Astrocyte of the spinal cord (primary cell): ENCODE measurements around the gene CLCN1.
A peak's percentile ranks its signal among the peaks of the same experiment; 100 is the strongest.

Experiments
- DNase-seq: peaks from one replicate; pipeline ENCODE4 v3.0.0; 2011; ENCODE audit warnings: low read depth, low spot score
- H3K4me3 ChIP-seq: 2 replicates; pipeline ENCODE4 v1.5.1; 2011; ENCODE audit warnings: low read depth, mild to moderate bottlenecking, low read length, moderate library complexity
- in situ Hi-C: cut with HindIII; loops from 2 replicates; pipeline ENCODE4 v1.10.0; 2017; ENCODE audit warnings: low sequenced_read_pairs
- TF ChIP-seq, protein P1 (sequence below): IDR thresholded peaks from 2 replicates; pipeline ENCODE4 v1.5.1; 2012; ENCODE audit warnings: low read depth, mild to moderate bottlenecking, low read length, inconsistent platforms

CLCN1 gene

DNA sequence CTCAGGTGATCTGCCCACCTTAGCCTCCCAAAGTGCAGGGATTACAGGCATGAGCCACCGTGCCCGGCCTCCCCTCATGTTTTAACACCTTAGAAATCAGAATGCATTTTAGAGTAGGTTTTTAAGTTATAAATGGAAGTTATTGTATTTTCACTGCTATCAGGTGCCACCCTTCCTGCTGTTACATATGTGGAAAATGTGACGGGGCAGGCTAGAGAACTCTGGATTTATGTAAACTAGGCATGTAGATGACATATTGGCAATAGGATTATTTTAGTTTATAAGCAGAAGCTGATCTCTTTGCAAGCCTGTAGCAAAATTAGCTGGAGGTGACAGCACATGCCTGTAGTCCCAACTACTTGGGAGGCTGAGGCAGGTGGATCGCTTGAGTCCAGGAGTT is 25.6 kb upstream of the CLCN1 start:
- no peak overlapping the region for H3K4me3 ChIP-seq
- in situ Hi-C loops: no loop called here
- no peak for DNase-seq

GRCh38 chr7:143292876-143293275 is 23.0 kb upstream of the CLCN1 start:
- DNase-seq: no peak
- TF ChIP-seq, protein P1, sequence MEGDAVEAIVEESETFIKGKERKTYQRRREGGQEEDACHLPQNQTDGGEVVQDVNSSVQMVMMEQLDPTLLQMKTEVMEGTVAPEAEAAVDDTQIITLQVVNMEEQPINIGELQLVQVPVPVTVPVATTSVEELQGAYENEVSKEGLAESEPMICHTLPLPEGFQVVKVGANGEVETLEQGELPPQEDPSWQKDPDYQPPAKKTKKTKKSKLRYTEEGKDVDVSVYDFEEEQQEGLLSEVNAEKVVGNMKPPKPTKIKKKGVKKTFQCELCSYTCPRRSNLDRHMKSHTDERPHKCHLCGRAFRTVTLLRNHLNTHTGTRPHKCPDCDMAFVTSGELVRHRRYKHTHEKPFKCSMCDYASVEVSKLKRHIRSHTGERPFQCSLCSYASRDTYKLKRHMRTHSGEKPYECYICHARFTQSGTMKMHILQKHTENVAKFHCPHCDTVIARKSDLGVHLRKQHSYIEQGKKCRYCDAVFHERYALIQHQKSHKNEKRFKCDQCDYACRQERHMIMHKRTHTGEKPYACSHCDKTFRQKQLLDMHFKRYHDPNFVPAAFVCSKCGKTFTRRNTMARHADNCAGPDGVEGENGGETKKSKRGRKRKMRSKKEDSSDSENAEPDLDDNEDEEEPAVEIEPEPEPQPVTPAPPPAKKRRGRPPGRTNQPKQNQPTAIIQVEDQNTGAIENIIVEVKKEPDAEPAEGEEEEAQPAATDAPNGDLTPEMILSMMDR: no peak
- in situ Hi-C loops: no loop called here
- H3K4me3 ChIP-seq: no peak overlapping the region

More for the DNA sequence above, 25.6 kb upstream of the CLCN1 start:
- TF ChIP-seq, protein P1: no peak

DNA sequence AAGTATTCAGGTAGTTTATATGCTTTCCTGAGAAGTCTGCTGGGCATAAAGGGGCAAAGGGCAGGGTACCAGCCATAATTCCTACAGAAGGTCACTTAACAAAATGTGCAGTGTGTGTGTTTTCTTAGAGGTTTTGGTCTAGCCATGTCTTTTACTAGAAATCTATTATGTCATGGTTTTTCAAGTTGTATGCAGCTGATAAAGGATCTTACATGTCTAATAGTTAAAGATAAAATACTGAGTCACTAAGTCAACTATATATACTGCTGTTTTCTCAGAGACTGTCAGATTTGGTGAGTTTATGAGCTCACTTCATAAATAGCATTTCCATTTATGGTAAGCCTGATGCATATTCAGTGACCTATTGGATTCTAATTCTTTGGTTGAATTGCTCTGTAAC is 20.0 kb upstream of the CLCN1 start:
- in situ Hi-C loops: no loop called here
- TF ChIP-seq, protein P1: no peak
- H3K4me3 ChIP-seq: no peak overlapping the region
- DNase-seq: peak; percentile 70

- no peak for DNase-seq
- in situ Hi-C loops: no loop called here
- TF ChIP-seq, protein P1: no peak
- H3K4me3 ChIP-seq: no peak overlapping the region
These were observed 19.2 kb upstream of the CLCN1 start for GRCh38 chr7:143296686-143297085.

GRCh38 chr7:143299346-143299745 is 16.6 kb upstream of the CLCN1 start:
- DNase-seq: no peak
- TF ChIP-seq, protein P1: no peak
- in situ Hi-C loops: no loop called here
- H3K4me3 ChIP-seq: no peak overlapping the region

DNA sequence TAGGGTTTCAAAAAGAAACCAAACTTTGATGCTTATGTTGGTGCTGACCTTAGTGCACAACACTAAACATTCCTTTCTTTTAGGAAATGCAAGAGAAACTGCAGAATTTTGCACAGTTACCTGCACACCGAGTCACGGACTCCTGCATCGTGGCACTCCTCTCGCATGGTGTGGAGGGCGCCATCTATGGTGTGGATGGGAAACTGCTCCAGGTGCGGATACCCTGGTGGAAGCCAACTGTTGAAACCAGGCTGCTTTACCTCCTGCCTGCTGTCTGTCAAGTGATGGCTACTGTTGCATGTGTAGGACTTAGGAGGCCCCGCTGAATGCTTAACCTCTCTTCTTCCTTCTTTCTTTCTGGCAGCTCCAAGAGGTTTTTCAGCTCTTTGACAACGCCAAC is 16.1 kb upstream of the CLCN1 start:
- TF ChIP-seq, protein P1: peak; percentile 71
- no peak for DNase-seq
- in situ Hi-C loops: no loop called here
- no peak overlapping the region for H3K4me3 ChIP-seq
